HepG2 (cell line): ENCODE results near the gene TLCD3A. TPM values are rescaled to one million over a fixed set of nuclear protein-coding genes. Genes with fewer than 3 reads are reported as not detected.

Experiments
- ATAC-seq: fragments of 200-7000 bp; cut with Tn5 transposase; 3 replicates; pipeline ENCODE4 v1.9.1; 2020; ENCODE audit warnings: mild to moderate bottlenecking, moderate library complexity
- BruUV-seq: library from RNA; stranded (reverse); fragments of 400-500 nt; replicated peaks from 2 replicates; lab custom pipeline; 2021; lab: Mats Ljungman, UMichigan
- CTCF ChIA-PET: fragments of 300-600 bp; formaldehyde crosslinking; extraction: SDS; loops from one replicate; lab custom pipeline; 2021; ENCODE audit warnings: low total read pairs, inconsistent platforms, low intra/inter-chr PET ratio; lab: Yijun Ruan, JAX
- POLR2A ChIA-PET: fragments of 350-600 bp; sonication (Branson Sonifier 250); formaldehyde crosslinking; loops from one replicate; lab custom pipeline; 2020; ENCODE audit warnings: antibody characterized with exemption, inconsistent platforms; lab: Yijun Ruan, JAX
- DNase-seq: peaks from one replicate; pipeline ENCODE4 v3.0.0-alpha.2; 2015; ENCODE audit warnings: low spot score
- FAIRE-seq: peaks from 3 replicates; lab custom pipeline; 2011; peaks lifted over from hg19 to GRCh38; lab: Jason Lieb, UNC
- H2AFZ ChIP-seq: one replicate; pipeline ENCODE4 v1.6.1; 2011; ENCODE audit warnings: low read length, inconsistent platforms
- H3K27ac ChIP-seq: fragments of 300-600 bp; 3 replicates; pipeline ENCODE4 v1.8.0; 2011; ENCODE audit warnings: mixed run types, mild to moderate bottlenecking, mixed read lengths, low read length, inconsistent platforms; ENCODE audit not compliant: insufficient read depth; ENCODE audit errors: extremely low read length
- H3K27me3 ChIP-seq, 2 experiments: fragments of 200-600 bp in 1 of 2; 2 replicates in 1 of 2; 3 replicates in 1 of 2; pipeline versions ENCODE4 v1.6.0 to v1.8.0; 2011; ENCODE audit warnings: low read length in 2 of 2, mild to moderate bottlenecking in 2 of 2, moderate library complexity in 2 of 2, inconsistent platforms in 1 of 2; ENCODE audit not compliant: insufficient read depth in 2 of 2, control insufficient read depth in 1 of 2
- H3K36me3 ChIP-seq, 2 experiments: fragments of 200-600 bp in 1 of 2; replicated peaks in 1 of 2; 2 replicates in 1 of 2; 3 replicates in 1 of 2; pipeline versions ENCODE4 v1.5.1 to v1.8.0; 2011; ENCODE audit warnings: low read length in 2 of 2, inconsistent platforms in 1 of 2; ENCODE audit not compliant: insufficient read depth in 2 of 2, control insufficient read depth in 1 of 2
- H3K4me1 ChIP-seq: 2 replicates; pipeline ENCODE4 v1.5.1; 2012; ENCODE audit warnings: low read length, inconsistent platforms; ENCODE audit not compliant: insufficient read depth
- H3K4me2 ChIP-seq: 2 replicates; pipeline ENCODE4 v1.6.0; 2011; ENCODE audit warnings: low read depth, low read length, inconsistent platforms
- H3K4me3 ChIP-seq, 3 experiments: fragments of 200-600 bp in 1 of 3; sonication (generic), shearing (Covaris generic) in 1 of 3; replicated peaks in 1 of 3; 2 replicates each; pipeline ENCODE4 v1.5.1; 2011 to 2016; ENCODE audit warnings: low read length in 3 of 3, inconsistent platforms in 2 of 3, low read depth in 2 of 3, mild to moderate bottlenecking in 2 of 3, control low read depth in 1 of 3, mixed read lengths in 1 of 3; ENCODE audit not compliant: insufficient read depth in 1 of 3
- H3K79me2 ChIP-seq: one replicate; pipeline ENCODE4 v1.6.1; 2011; ENCODE audit warnings: low read length, inconsistent platforms; ENCODE audit not compliant: insufficient read depth
- H3K9ac ChIP-seq: 2 replicates; pipeline ENCODE4 v1.6.0; 2011; ENCODE audit warnings: mild to moderate bottlenecking, low read depth, low read length, inconsistent platforms; ENCODE audit not compliant: insufficient read depth
- H3K9me3 ChIP-seq: 2 replicates; pipeline ENCODE4 v1.5.1; 2012; ENCODE audit warnings: mild to moderate bottlenecking, low read length
- H4K20me1 ChIP-seq: 2 replicates; pipeline ENCODE4 v1.6.0; 2011; ENCODE audit warnings: inconsistent platforms, mild to moderate bottlenecking, low read length, moderate library complexity; ENCODE audit not compliant: insufficient read depth
- FOXC1 ChIP-seq: sonication (generic); formaldehyde crosslinking; IDR thresholded peaks from 2 replicates; pipeline ENCODE4 v1.8.0; 2022; ENCODE audit warnings: mild to moderate bottlenecking, missing genetic modification reagents, borderline replicate concordance
- KLF9 ChIP-seq: IDR thresholded peaks from 2 replicates; pipeline ENCODE4 v1.6.1; 2016; ENCODE audit warnings: low read depth
- NFIB ChIP-seq: sonication (generic); formaldehyde crosslinking; IDR thresholded peaks from 2 replicates; pipeline ENCODE4 v1.9.0; 2021; ENCODE audit warnings: missing genetic modification reagents, mild to moderate bottlenecking, borderline replicate concordance
- RFX1 ChIP-seq: fragments of 450-650 bp; IDR thresholded peaks from 2 replicates; pipeline ENCODE4 v1.6.1; 2017
- SIN3A ChIP-seq: IDR thresholded peaks from 2 replicates; pipeline ENCODE4 v1.6.1; 2011; ENCODE audit warnings: low read depth, mild to moderate bottlenecking, control low read depth, low read length, borderline replicate concordance
- ZBTB14 ChIP-seq: sonication (generic); formaldehyde crosslinking; IDR thresholded peaks from 2 replicates; pipeline ENCODE4 v1.4.0; 2020; ENCODE audit warnings: missing genetic modification reagents
- ZNF546 ChIP-seq: sonication (generic); formaldehyde crosslinking; conservative IDR thresholded peaks from 2 replicates; pipeline ENCODE4 v1.8.1; 2023; ENCODE audit warnings: mild to moderate bottlenecking, missing genetic modification reagents
- ZNF589 ChIP-seq: sonication (generic); formaldehyde crosslinking; conservative IDR thresholded peaks from 2 replicates; pipeline ENCODE4 v1.8.0; 2022; ENCODE audit warnings: mild to moderate bottlenecking, moderate library complexity, missing genetic modification reagents
- ZNF7 ChIP-seq: IDR thresholded peaks from 2 replicates; pipeline ENCODE4 v1.6.1; 2016; ENCODE audit warnings: missing biosample characterization, missing genetic modification reagents
- WGBS: methylation state at CpG from one replicate; pipeline ENCODE4 v1.1.6; 2017; ENCODE audit warnings: low lambda C conversion rate; 5-methylcytosine and 5-hydroxymethylcytosine counted together
- in situ Hi-C: cut with HindIII; loops from 2 replicates; pipeline ENCODE4 v1.10.0; 2017; ENCODE audit warnings: low pct_unique_long_range_greater_than_20kb; ENCODE audit not compliant: extremely low pct_ligation_motif_present
- intact Hi-C: fragments of 100-400 bp; cut with micrococcal nuclease; formaldehyde crosslinking; loops from one replicate; pipeline ENCODE4 v1.10.0; 2022; ENCODE audit not compliant: unreplicated experiment
- polyA plus RNA-seq, 8 experiments: library from polyadenylated mRNA; depleted of rRNA in 3 of 8; stranded (reverse) in 7 of 8; unstranded in 1 of 8; fragments of >200 nt; fragmentation: Illumina TruSeq in 4 of 8; extraction: Trizol in 4 of 8; gene quantifications; 2 replicates each; pipeline versions ENCODE4 v1.2.1 to v1.2.3, GENCODE V29; 2011 to 2016; ENCODE audit warnings: low read depth in 4 of 8, missing spikeins in 1 of 8, mixed read lengths in 1 of 8; ENCODE audit not compliant: insufficient read depth in 1 of 8
- total RNA-seq, 5 experiments: library from RNA; depleted of rRNA; stranded (reverse); fragments of >200 nt; fragmentation: Illumina TruSeq; extraction: Trizol; gene quantifications; 2 replicates each; pipeline ENCODE4 v1.2.3, GENCODE V29; 2016; ENCODE audit warnings: low read depth in 1 of 5
- TF ChIP-seq, protein P1 (sequence below): sonication (generic); formaldehyde crosslinking; IDR thresholded peaks from 2 replicates; pipeline ENCODE4 v1.5.0; 2020; ENCODE audit warnings: mild to moderate bottlenecking, missing genetic modification reagents
- TF ChIP-seq, protein P2 (sequence below): sonication (generic); formaldehyde crosslinking; conservative IDR thresholded peaks from 2 replicates; pipeline ENCODE4 v1.4.0; 2020; ENCODE audit warnings: mild to moderate bottlenecking, missing genetic modification reagents, moderate library complexity

Gene TLCD3A
- total and polyA plus RNA-seq, 2 of the 13 experiments (the other 11 are each of a cell fraction or from before 2014, with no cell fraction given), result 25.2 to 46.6 TPM

DNA sequence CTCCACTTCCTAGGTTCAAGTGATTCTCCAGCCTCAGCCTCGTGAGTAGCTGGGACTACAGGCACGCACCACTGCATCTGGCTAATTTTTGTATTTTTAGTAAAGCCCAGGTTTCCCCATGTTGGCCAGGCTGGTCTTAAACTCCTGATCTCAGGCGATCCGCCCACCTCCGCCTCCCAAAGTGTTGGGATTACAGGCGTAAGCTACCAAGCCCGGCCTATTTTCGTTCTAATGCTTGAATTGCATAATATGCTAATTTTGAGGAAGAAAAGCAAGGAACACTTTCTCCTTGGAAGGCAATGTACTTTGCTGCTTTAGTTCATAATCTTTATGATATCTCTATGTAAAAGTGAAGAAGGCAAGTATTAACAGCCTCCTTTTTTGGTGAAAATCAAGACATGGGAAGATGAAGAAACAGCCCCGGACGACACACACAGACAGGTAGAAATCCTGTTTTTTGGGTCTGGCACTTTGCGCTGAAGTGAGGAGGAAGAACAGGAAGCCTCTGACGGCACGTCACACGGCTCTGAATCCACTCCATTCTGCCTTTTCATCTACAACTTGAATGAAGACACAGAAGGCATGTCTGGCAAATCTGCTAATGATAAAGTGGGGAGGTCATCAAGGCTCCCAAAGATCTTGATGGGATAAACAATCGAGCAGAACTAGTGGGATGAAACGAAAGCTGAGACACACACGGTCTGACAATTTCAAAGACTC, 42.7 kb upstream of the TLCD3A start:
- Histone ChIP-seq H3K4me2 (no peak overlapping the region), H3K9me3 (no peaks in the 10 kb centered on the region)
- TF ChIP-seq, protein P1, sequence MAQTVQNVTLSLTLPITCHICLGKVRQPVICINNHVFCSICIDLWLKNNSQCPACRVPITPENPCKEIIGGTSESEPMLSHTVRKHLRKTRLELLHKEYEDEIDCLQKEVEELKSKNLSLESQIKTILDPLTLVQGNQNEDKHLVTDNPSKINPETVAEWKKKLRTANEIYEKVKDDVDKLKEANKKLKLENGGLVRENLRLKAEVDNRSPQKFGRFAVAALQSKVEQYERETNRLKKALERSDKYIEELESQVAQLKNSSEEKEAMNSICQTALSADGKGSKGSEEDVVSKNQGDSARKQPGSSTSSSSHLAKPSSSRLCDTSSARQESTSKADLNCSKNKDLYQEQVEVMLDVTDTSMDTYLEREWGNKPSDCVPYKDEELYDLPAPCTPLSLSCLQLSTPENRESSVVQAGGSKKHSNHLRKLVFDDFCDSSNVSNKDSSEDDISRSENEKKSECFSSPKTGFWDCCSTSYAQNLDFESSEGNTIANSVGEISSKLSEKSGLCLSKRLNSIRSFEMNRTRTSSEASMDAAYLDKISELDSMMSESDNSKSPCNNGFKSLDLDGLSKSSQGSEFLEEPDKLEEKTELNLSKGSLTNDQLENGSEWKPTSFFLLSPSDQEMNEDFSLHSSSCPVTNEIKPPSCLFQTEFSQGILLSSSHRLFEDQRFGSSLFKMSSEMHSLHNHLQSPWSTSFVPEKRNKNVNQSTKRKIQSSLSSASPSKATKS, result no peak
- TF ChIP-seq SIN3A, result no peak
- TF ChIP-seq ZNF546 (CRISPR knock-in tag), result no peak
- TF ChIP-seq ZNF589 (CRISPR knock-in tag), result no peak
- TF ChIP-seq, protein P2, sequence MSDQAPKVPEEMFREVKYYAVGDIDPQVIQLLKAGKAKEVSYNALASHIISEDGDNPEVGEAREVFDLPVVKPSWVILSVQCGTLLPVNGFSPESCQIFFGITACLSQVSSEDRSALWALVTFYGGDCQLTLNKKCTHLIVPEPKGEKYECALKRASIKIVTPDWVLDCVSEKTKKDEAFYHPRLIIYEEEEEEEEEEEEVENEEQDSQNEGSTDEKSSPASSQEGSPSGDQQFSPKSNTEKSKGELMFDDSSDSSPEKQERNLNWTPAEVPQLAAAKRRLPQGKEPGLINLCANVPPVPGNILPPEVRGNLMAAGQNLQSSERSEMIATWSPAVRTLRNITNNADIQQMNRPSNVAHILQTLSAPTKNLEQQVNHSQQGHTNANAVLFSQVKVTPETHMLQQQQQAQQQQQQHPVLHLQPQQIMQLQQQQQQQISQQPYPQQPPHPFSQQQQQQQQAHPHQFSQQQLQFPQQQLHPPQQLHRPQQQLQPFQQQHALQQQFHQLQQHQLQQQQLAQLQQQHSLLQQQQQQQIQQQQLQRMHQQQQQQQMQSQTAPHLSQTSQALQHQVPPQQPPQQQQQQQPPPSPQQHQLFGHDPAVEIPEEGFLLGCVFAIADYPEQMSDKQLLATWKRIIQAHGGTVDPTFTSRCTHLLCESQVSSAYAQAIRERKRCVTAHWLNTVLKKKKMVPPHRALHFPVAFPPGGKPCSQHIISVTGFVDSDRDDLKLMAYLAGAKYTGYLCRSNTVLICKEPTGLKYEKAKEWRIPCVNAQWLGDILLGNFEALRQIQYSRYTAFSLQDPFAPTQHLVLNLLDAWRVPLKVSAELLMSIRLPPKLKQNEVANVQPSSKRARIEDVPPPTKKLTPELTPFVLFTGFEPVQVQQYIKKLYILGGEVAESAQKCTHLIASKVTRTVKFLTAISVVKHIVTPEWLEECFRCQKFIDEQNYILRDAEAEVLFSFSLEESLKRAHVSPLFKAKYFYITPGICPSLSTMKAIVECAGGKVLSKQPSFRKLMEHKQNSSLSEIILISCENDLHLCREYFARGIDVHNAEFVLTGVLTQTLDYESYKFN (CRISPR knock-in tag), result no peak
- no peak for TF ChIP-seq ZBTB14 (CRISPR knock-in tag)
- no peak for TF ChIP-seq NFIB (CRISPR knock-in tag)
- TF ChIP-seq KLF9 (CRISPR knock-in tag), result no peak
- no peak for TF ChIP-seq RFX1
- no peak for TF ChIP-seq ZNF7
- TF ChIP-seq FOXC1 (CRISPR knock-in tag), result no peak
- TF ChIP-seq, all 625 proteins: peak for 0
- Histone ChIP-seq H3K9ac (no peak overlapping the region), H4K20me1 (no peaks in the 10 kb centered on the region), H3K27me3 (no peaks in the 10 kb centered on the region), H3K4me1 (peaks cover 9% of the 10 kb centered on the region; the same call in 1 of the 2 replicates), H3K79me2 (no peaks in the 10 kb centered on the region), H3K4me3 (no peak overlapping the region), H3K27ac (no peak overlapping the region), H3K36me3 (peaks cover 10 to 53% of the 10 kb centered on the region in 2 experiments; a peak in 4 of 5 replicates), H2AFZ (no peak overlapping the region)
- BruUV-seq, result no TSS peak
- no peak for DNase-seq
- no peak for FAIRE-seq
- ChIA-PET CTCF (no interaction called here), POLR2A (no interaction called here)
- ATAC-seq, result no peak
- WGBS, result 91% methylated on average over 17 of the region's 17 CpGs
- in situ Hi-C loops, result no loop called here
- intact Hi-C loops, result loop anchor here (5.0 kb wide), 1 partner anchor 277 kb away; a partner anchor contains a TSS
